Effector memory CD8-positive, alpha-beta T cell (primary cell): ENCODE measurements around the gene CFAP74.

Source experiments
- ATAC-seq: fragments of 150-1000 bp; cut with Tn5 transposase; replicated peaks from 2 replicates; pipeline ENCODE4 v1.10.0; 2021; ENCODE audit warnings: mild to moderate bottlenecking, moderate library complexity
- DNase-seq, 3 experiments: peaks; one replicate each; pipeline ENCODE4 v3.0.0; 2021
- H3K27ac Mint-ChIP-seq, 2 donors: one replicate each; pipeline ENCODE4 v1.8.0; 2022; ENCODE audit warnings: mild to moderate bottlenecking in 2 of 2, mixed read lengths in 2 of 2, moderate library complexity in 2 of 2
- H3K27me3 Mint-ChIP-seq, 2 donors: one replicate each; pipeline ENCODE4 v1.8.0; 2022; ENCODE audit warnings: mixed read lengths in 2 of 2
- H3K36me3 Mint-ChIP-seq: one replicate; pipeline ENCODE4 v1.8.0; 2022; ENCODE audit warnings: mild to moderate bottlenecking, moderate library complexity, mixed read lengths; ENCODE audit not compliant: insufficient read depth
- H3K4me1 Mint-ChIP-seq, 2 donors: one replicate each; pipeline ENCODE4 v1.8.0; 2022; ENCODE audit warnings: low read depth in 2 of 2, mixed read lengths in 2 of 2
- H3K4me3 Mint-ChIP-seq, 2 donors: one replicate each; pipeline ENCODE4 v1.8.0; 2022; ENCODE audit warnings: mild to moderate bottlenecking in 2 of 2, mixed read lengths in 2 of 2, moderate library complexity in 2 of 2
- H3K9me3 Mint-ChIP-seq, 2 donors: one replicate each; pipeline ENCODE4 v1.8.0; 2022; ENCODE audit warnings: mixed read lengths in 2 of 2

The CFAP74 gene

GRCh38 chr1:2001773-2002411 lies 1.7 kb downstream of the CFAP74 start:
- no peak for DNase-seq
- no peaks in the 10 kb centered on the region for H3K9me3 Mint-ChIP-seq
- no peak overlapping the region for H3K4me3 Mint-ChIP-seq
- no peaks in the 10 kb centered on the region for H3K4me1 Mint-ChIP-seq
- no peaks in the 10 kb centered on the region for H3K36me3 Mint-ChIP-seq
- H3K27ac Mint-ChIP-seq, result no peak overlapping the region
- H3K27me3 Mint-ChIP-seq, result peaks cover 53 to 84% of the 10 kb centered on the region in 2 donors
- ATAC-seq, result no peak

- no peak overlapping the region for H3K4me3 Mint-ChIP-seq
- H3K27me3 Mint-ChIP-seq, result peaks cover 46 to 83% of the 10 kb centered on the region in 2 donors
- H3K4me1 Mint-ChIP-seq, result peaks cover 2 to 4% of the 10 kb centered on the region in 2 donors
- H3K36me3 Mint-ChIP-seq, result no peaks in the 10 kb centered on the region
- ATAC-seq (no peak), DNase-seq (no peak)
- H3K27ac Mint-ChIP-seq, result no peak overlapping the region
- no peaks in the 10 kb centered on the region for H3K9me3 Mint-ChIP-seq
Observed at GRCh38 chr1:2000850-2001249, 2.7 kb downstream of the CFAP74 start.

- Mint-ChIP-seq H3K4me3 (no peak overlapping the region), H3K4me1 (peaks cover 3 to 4% of the 10 kb centered on the region in 2 donors), H3K27me3 (peaks cover 44 to 79% of the 10 kb centered on the region in 2 donors), H3K36me3 (no peaks in the 10 kb centered on the region), H3K9me3 (no peaks in the 10 kb centered on the region), H3K27ac (no peak overlapping the region)
- no peak for ATAC-seq
- DNase-seq, result no peak
Observed at GRCh38 chr1:2000432-2000831, 3.2 kb downstream of the CFAP74 start.

GRCh38 chr1:1997576-1997975 lies 6.0 kb downstream of the CFAP74 start:
- no peak overlapping the region for H3K4me3 Mint-ChIP-seq
- no peaks in the 10 kb centered on the region for H3K9me3 Mint-ChIP-seq
- DNase-seq (no peak), ATAC-seq (no peak)
- peaks cover 3 to 4% of the 10 kb centered on the region in 2 donors for H3K4me1 Mint-ChIP-seq
- H3K27ac Mint-ChIP-seq, result no peak overlapping the region
- no peaks in the 10 kb centered on the region for H3K36me3 Mint-ChIP-seq
- H3K27me3 Mint-ChIP-seq, result peaks cover 35 to 74% of the 10 kb centered on the region in 2 donors

GRCh38 chr1:1996207-1996651 lies 7.4 kb downstream of the CFAP74 start:
- no peak overlapping the region for H3K27ac Mint-ChIP-seq
- ATAC-seq (no peak), DNase-seq (no peak)
- no peaks in the 10 kb centered on the region for H3K36me3 Mint-ChIP-seq
- peaks cover 3 to 4% of the 10 kb centered on the region in 2 donors for H3K4me1 Mint-ChIP-seq
- no peak overlapping the region for H3K4me3 Mint-ChIP-seq
- peaks cover 27 to 68% of the 10 kb centered on the region in 2 donors for H3K27me3 Mint-ChIP-seq
- no peaks in the 10 kb centered on the region for H3K9me3 Mint-ChIP-seq

GRCh38 chr1:1994536-1994935 lies 9.1 kb downstream of the CFAP74 start:
- Mint-ChIP-seq H3K36me3 (no peaks in the 10 kb centered on the region), H3K9me3 (no peaks in the 10 kb centered on the region), H3K27me3 (peaks cover 20 to 67% of the 10 kb centered on the region in 2 donors), H3K4me3 (no peak overlapping the region), H3K4me1 (peaks cover 3 to 4% of the 10 kb centered on the region in 2 donors), H3K27ac (no peak overlapping the region)
- no peak for DNase-seq
- ATAC-seq, result no peak

- Mint-ChIP-seq H3K4me3 (no peak overlapping the region), H3K27ac (no peak overlapping the region), H3K4me1 (no peaks in the 10 kb centered on the region), H3K27me3 (peaks cover 15 to 54% of the 10 kb centered on the region in 2 donors), H3K9me3 (no peaks in the 10 kb centered on the region), H3K36me3 (no peaks in the 10 kb centered on the region)
- no peak for DNase-seq
- ATAC-seq, result no peak
Observed at GRCh38 chr1:1990222-1990621, 13.4 kb downstream of the CFAP74 start.

- Mint-ChIP-seq H3K9me3 (no peaks in the 10 kb centered on the region), H3K4me1 (no peaks in the 10 kb centered on the region), H3K36me3 (no peaks in the 10 kb centered on the region), H3K27ac (no peak overlapping the region), H3K27me3 (peaks cover 15 to 54% of the 10 kb centered on the region in 2 donors), H3K4me3 (no peak overlapping the region)
- ATAC-seq (no peak), DNase-seq (no peak)
Observed at GRCh38 chr1:1989789-1990188, 13.8 kb downstream of the CFAP74 start.

- H3K27ac Mint-ChIP-seq, result no peak overlapping the region
- peak overlapping the region in 1 of 2 donors; percentile 18 for H3K4me3 Mint-ChIP-seq
- H3K9me3 Mint-ChIP-seq, result no peaks in the 10 kb centered on the region
- no peaks in the 10 kb centered on the region for H3K36me3 Mint-ChIP-seq
- H3K27me3 Mint-ChIP-seq, result peaks cover 15 to 50% of the 10 kb centered on the region in 2 donors
- DNase-seq (no peak), ATAC-seq (no peak)
- H3K4me1 Mint-ChIP-seq, result no peaks in the 10 kb centered on the region
Observed at GRCh38 chr1:1989102-1989542, 14.5 kb downstream of the CFAP74 start.

- no peaks in the 10 kb centered on the region for H3K4me1 Mint-ChIP-seq
- no peaks in the 10 kb centered on the region for H3K36me3 Mint-ChIP-seq
- H3K27me3 Mint-ChIP-seq, result peaks cover 15 to 50% of the 10 kb centered on the region in 2 donors
- H3K27ac Mint-ChIP-seq, result no peak overlapping the region
- no peak overlapping the region for H3K4me3 Mint-ChIP-seq
- no peaks in the 10 kb centered on the region for H3K9me3 Mint-ChIP-seq
- DNase-seq (no peak), ATAC-seq (no peak)
Observed at GRCh38 chr1:1988061-1988945, 15.3 kb downstream of the CFAP74 start.

GRCh38 chr1:1987142-1987510 lies 16.5 kb downstream of the CFAP74 start:
- no peak for ATAC-seq

GRCh38 chr1:1986451-1987141 lies 17.0 kb downstream of the CFAP74 start:
- Mint-ChIP-seq H3K4me3 (no peak overlapping the region), H3K36me3 (no peaks in the 10 kb centered on the region), H3K27me3 (peaks cover 15 to 49% of the 10 kb centered on the region in 2 donors), H3K27ac (no peak overlapping the region), H3K4me1 (no peaks in the 10 kb centered on the region), H3K9me3 (no peaks in the 10 kb centered on the region)
- no peak for ATAC-seq
- no peak for DNase-seq

More at GRCh38 chr1:1987142-1987510, 16.5 kb downstream of the CFAP74 start:
- Mint-ChIP-seq H3K36me3 (no peaks in the 10 kb centered on the region), H3K4me1 (no peaks in the 10 kb centered on the region), H3K27ac (no peak overlapping the region), H3K27me3 (peaks cover 15 to 50% of the 10 kb centered on the region in 2 donors), H3K4me3 (no peak overlapping the region), H3K9me3 (no peaks in the 10 kb centered on the region)
- no peak for DNase-seq

GRCh38 chr1:1985375-1986050 lies 18.1 kb downstream of the CFAP74 start:
- H3K36me3 Mint-ChIP-seq, result no peaks in the 10 kb centered on the region
- DNase-seq (no peak), ATAC-seq (no peak)
- no peaks in the 10 kb centered on the region for H3K4me1 Mint-ChIP-seq
- H3K27me3 Mint-ChIP-seq, result peaks cover 15 to 38% of the 10 kb centered on the region in 2 donors
- H3K27ac Mint-ChIP-seq, result no peak overlapping the region
- H3K4me3 Mint-ChIP-seq, result no peak overlapping the region
- H3K9me3 Mint-ChIP-seq, result no peaks in the 10 kb centered on the region
